Fibroblast of skin of right biceps (primary cell): ENCODE measurements around the gene CDK12.
"Not testable (repeated sequence)": the region's sequence is repeated elsewhere in the genome, so short reads cannot be mapped to it uniquely, and the experiment has no call there.

Source experiments
- DNase-seq: peaks from one replicate; pipeline ENCODE4 v3.0.0-alpha.2; 2013

CDK12 gene

GRCh38 chr17:39461113-39461925 lies at the start of gene CDK12:
Gene CDK12 (plus strand): TSS chr17:39461486. CDS start chr17:39462072, 586 bp downstream.
- DNase-seq: peak; percentile 100

- DNase-seq: no peak
Measured at GRCh38 chr17:39416141-39416540, 45.1 kb upstream of the CDK12 start.

DNA sequence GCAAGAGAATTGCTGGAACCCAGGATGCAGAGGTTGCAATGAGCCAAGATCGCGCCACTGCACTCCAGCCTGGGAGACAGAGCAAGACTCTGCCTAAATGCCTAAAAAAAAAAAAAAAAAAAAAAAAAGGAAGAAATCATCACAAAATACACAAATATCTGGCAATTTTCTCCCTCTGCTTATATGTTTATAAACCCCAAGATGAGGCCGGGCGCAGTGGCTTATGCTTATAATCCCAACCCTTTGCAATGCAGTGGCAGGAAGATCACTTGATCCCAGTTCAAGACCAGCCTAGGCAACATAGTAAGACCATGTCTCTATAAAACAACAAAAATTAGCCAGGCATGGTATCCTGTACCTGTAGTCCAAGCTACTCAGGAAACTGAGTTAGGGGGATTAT lies 31.7 kb upstream of the CDK12 start:
- no peak for DNase-seq

DNA sequence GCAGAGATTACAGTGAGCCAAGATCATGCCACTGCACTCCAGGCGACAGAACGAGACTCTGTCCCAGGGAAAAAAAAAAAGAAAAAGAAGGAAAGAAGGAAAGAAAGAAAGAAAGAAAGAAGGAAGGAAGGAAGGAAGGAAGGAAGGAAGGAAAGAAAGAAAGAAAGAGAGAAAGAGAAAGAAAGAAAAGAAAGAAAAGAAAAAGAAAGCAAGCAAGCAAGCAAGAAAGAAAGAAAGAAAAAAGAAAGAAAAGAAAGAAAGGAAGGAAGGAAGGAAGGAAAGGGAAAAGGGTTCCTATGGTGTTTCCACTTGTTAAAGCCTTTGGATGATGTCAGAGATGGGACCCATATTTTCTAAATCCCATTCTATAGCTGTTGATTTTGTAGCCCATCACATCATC lies 21.4 kb upstream of the CDK12 start:
- not testable (repeated sequence) for DNase-seq

DNA sequence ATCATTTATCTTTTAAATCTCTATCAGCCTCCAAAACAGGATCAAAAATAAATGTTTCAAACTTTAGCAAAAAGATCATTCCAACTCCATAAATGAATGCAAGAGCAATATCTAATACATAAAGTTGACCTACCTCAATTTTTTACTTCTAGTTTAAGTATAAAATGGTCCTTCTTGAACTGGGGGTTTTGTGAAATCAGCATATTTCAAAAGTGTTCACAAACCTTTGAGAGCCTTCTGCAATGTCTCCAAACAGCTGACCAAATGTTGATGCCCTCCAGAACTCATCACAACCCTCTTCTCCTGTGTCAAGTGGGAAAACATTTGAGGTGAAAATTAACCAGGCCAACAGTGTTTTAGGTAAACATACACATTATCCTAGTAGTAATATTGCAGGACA lies 18.0 kb upstream of the CDK12 start:
- DNase-seq: no peak

- DNase-seq: no peak
Measured at GRCh38 chr17:39447561-39447960, 13.7 kb upstream of the CDK12 start.

GRCh38 chr17:39450051-39450450 lies 11.2 kb upstream of the CDK12 start:
- DNase-seq: no peak

DNA sequence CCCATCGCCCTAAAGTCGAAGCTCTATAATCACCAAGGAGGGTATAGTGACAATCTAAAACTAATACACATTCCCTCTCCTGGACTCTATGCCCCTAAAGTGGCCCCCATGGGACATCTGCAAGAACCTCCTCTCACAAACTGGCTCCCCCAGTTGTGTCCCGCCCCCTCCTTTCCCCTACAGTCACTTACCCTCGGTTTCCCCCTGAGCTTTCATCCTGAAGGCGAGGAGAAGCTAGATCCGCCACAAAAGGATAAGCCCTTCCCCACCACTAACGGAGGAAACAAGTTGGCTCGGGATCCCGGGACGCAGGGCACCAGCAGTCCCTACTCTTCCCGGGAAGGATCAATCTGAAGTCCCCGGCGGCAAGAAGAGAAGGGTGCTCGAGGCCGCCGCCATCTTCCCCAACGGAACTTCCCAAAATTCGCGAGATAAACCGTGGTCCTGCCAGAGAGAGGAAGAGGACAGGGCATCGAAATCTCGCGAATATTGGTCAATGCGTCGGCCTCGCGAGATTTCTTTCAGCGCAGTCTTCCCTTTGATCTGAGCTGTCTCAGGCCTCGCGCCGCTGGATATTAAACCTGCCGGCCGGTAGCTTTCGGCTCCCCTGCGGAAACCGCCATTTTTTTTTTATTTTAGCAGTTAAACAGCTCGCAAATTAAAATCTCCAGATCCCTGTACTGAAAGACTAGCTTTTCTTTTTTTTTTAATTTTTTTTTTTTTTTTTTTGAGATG lies 10.3 kb upstream of the CDK12 start, which contains the start of gene MED1:
Gene MED1 (minus strand): TSS at position 417 of the 735 bp plus-strand sequence. CDS start 201 bp downstream, at position 216.
- DNase-seq: peak; percentile 99

- DNase-seq: no peak
Measured at GRCh38 chr17:39455919-39456318, 5.4 kb upstream of the CDK12 start.

DNA sequence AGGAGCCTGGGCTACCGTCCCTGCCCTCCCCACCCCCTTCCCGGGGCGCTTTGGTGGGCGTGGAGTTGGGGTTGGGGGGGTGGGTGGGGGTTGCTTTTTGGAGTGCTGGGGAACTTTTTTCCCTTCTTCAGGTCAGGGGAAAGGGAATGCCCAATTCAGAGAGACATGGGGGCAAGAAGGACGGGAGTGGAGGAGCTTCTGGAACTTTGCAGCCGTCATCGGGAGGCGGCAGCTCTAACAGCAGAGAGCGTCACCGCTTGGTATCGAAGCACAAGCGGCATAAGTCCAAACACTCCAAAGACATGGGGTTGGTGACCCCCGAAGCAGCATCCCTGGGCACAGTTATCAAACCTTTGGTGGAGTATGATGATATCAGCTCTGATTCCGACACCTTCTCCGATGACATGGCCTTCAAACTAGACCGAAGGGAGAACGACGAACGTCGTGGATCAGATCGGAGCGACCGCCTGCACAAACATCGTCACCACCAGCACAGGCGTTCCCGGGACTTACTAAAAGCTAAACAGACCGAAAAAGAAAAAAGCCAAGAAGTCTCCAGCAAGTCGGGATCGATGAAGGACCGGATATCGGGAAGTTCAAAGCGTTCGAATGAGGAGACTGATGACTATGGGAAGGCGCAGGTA lies 762 bp downstream of the CDK12 start:
- DNase-seq: no peak

DNA sequence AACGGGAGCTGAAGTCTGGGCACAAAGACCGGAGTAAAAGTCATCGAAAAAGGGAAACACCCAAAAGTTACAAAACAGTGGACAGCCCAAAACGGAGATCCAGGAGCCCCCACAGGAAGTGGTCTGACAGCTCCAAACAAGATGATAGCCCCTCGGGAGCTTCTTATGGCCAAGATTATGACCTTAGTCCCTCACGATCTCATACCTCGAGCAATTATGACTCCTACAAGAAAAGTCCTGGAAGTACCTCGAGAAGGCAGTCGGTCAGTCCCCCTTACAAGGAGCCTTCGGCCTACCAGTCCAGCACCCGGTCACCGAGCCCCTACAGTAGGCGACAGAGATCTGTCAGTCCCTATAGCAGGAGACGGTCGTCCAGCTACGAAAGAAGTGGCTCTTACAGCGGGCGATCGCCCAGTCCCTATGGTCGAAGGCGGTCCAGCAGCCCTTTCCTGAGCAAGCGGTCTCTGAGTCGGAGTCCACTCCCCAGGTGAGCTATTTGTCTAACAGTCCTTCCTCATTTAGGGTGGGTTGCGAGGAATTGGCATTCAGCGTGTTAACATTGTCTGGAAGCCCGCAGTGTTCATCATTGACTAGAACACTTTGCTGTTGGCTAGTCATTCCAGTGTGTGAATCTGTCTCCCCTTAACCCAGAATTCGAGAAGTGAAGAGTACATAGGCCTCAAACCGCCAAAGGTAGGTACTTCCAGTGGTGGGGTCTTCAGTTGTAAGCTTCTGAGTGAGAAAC lies 1.5 kb downstream of the CDK12 start:
- no peak for DNase-seq

DNA sequence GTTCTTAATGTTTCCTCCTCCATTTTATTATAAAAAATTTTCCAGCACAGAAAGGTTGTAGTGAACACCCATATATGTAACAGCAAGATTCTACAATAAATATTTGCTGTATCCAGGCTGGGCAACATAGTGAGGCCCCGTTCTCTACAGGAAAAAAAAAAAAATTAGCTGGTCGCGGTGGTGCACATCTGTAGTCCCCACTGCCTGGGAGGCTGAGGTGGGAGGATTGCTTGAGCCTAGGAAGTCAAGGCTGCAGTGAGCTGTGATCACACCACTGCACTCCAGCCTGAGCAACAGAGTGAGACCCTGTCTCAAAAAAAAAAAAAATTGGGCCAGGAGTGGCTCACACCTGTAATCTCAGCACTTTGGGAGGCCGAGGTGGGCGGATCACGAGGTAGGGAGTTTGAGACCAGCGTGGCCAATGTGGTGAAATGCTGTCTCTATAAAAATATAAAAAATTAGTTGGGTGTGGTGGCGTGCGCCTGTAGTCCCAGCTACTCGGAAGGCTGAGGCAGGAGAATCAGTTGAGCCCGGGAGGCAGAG lies 3.4 kb downstream of the CDK12 start:
- DNase-seq: not testable (repeated sequence)

- not testable (repeated sequence) for DNase-seq
Measured at GRCh38 chr17:39468610-39469009, 7.3 kb downstream of the CDK12 start.

DNA sequence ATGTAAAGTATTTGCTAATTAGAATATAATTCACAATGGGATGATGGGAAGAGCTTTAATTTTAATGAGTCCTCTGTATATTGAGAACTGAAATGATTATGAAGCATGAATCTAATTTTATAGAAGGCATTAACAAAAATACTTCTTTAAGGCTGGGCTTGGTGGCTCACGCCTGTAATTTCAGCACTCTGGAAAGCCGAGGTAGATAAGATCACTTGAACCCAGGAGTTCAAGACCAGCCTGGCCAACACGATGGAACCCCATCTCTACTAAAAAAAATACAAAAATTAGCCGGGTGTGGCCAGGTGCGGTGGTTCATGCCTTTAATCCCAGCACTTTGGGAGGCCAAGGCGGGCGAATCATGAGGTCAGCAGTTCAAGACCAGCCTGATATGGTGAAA lies 12.0 kb downstream of the CDK12 start:
- DNase-seq: no peak

GRCh38 chr17:39479631-39480030 lies 18.3 kb downstream of the CDK12 start:
- DNase-seq: not testable (repeated sequence)

DNA sequence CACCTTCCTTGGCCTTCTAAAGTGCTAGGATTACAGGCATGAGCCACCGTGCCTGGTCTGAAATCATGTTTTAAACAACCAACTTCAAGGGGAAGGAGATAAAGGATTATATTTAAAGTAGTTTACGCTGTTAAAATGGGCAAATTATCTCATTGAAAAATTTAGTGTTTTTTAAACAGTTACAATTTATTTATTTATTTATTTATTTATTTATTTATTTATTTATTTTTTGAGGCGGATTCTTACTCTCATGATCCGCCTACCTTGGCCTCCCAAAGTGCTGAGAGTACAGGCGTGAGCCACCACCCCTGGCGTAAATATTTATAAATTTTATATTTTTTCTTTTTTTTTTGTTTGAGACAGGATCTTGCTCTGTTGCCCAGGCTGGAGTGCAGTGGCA lies 22.2 kb downstream of the CDK12 start:
- no peak for DNase-seq

GRCh38 chr17:39484178-39484577 lies 22.9 kb downstream of the CDK12 start:
- no peak for DNase-seq

DNA sequence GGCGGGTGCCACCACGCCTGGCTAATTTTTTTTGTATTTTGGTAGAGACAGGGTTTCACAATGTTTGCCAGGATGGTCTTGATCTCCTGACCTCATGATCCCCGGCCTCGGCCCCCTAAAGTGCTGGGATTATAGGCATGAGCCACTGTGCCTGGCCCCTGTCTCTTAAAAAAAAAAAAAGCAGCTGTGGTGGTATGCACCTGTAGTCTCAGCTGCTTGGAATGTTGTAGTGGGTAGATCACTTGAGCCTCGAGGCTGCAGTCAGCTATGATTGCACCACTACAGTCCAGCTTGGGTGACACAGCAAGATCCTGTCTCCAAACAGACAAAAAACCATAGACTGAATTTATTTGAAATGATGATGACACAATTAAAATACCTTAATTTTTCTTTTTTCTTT lies 24.3 kb downstream of the CDK12 start:
- peak; percentile 89 for DNase-seq

DNA sequence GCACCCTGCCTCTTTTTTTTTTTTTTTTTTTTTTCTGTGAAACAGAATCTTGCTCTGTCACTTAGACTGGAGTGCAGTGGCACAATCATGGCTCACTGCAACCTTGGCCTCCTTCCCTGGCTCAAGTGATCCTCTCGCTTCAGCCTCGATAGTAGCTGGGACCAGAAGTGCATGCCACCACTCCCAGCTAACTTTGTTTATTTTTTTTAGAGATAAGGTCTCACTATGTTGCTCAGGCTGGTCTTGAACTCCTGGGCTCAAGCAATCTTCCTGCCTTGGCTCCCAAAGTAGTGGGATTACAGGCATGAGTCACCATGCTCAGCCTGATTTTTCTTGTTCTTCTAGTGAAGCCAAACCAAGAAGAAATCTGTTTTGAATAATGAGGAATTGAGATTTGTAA lies 25.0 kb downstream of the CDK12 start:
- DNase-seq: peak; percentile 66

- not testable (repeated sequence) for DNase-seq
Measured at GRCh38 chr17:39487490-39487889, 26.2 kb downstream of the CDK12 start.

GRCh38 chr17:39487946-39488345 lies 26.7 kb downstream of the CDK12 start:
- peak; percentile 23 for DNase-seq

- DNase-seq: not testable (repeated sequence)
Measured at GRCh38 chr17:39496921-39497320, 35.6 kb downstream of the CDK12 start.

- DNase-seq: no peak
Measured at GRCh38 chr17:39507511-39507910, 46.2 kb downstream of the CDK12 start.
